GM12874 (cell line): ENCODE results near the gene BRD8.

Experiments used
- TF ChIP-seq, protein P1 (sequence below): IDR thresholded peaks from 2 replicates; pipeline ENCODE4 v1.5.1; 2011; ENCODE audit warnings: low read depth, mild to moderate bottlenecking, control low read depth, low read length, moderate library complexity; ENCODE audit not compliant: insufficient read depth

Gene BRD8

DNA sequence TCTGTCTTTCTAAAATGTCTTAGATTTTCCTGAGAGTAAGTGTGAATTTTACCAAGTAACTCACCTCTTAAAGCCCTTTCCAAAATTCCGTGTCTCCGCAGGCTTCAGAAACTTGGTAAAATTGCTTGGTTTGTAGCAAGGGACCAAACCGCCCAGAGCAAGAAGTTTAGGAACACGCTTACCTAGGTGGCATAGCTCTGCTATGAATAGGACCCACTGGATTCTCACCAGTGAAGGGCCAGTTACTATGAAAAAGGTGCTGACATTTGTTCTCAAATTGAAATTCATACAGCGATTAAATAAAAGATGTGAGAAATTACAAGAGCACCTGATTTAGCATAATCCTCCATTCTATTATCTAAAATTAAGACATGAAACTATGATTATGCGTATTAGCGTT, 45.9 kb downstream of the BRD8 start:
- TF ChIP-seq, protein P1, sequence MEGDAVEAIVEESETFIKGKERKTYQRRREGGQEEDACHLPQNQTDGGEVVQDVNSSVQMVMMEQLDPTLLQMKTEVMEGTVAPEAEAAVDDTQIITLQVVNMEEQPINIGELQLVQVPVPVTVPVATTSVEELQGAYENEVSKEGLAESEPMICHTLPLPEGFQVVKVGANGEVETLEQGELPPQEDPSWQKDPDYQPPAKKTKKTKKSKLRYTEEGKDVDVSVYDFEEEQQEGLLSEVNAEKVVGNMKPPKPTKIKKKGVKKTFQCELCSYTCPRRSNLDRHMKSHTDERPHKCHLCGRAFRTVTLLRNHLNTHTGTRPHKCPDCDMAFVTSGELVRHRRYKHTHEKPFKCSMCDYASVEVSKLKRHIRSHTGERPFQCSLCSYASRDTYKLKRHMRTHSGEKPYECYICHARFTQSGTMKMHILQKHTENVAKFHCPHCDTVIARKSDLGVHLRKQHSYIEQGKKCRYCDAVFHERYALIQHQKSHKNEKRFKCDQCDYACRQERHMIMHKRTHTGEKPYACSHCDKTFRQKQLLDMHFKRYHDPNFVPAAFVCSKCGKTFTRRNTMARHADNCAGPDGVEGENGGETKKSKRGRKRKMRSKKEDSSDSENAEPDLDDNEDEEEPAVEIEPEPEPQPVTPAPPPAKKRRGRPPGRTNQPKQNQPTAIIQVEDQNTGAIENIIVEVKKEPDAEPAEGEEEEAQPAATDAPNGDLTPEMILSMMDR: no peak

DNA sequence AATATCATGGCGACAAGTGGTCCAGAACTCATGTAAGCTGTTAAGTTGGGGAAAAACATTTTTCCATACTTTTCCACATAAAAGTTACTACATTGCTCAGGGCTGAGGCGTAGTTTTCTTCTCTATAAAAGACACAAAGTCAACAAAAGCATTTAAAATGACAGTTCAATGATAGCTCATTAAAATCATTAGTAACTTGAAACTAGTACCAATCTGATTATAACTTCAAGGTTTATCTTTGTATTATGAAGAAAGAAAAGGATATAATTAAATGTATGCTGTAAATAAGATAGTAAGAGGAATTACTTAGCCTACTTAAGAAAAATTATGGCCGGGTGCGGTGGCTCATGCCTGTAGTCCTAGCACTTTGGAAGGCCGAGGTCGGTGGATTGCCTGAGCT, 49.1 kb downstream of the BRD8 start:
- TF ChIP-seq, protein P1: no peak

DNA sequence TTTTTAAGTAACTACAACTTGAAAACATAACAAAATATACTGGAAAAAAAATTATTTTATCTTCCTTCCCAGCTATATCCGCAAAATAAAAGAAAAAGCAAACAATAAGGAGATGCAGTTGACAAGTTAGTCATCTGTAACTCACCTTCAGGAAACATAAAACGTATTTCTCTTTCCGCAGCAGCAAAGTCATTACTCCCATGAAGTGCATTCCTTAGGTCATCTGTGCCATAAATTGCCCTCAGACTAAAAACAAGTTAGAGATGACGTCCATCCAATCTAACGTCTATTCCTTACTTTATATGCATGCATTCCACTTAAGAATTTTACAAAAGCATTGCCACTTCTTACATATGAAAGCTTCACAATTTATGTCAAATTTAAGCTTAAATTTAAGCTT, 50.1 kb downstream of the BRD8 start:
- TF ChIP-seq, protein P1: no peak

DNA sequence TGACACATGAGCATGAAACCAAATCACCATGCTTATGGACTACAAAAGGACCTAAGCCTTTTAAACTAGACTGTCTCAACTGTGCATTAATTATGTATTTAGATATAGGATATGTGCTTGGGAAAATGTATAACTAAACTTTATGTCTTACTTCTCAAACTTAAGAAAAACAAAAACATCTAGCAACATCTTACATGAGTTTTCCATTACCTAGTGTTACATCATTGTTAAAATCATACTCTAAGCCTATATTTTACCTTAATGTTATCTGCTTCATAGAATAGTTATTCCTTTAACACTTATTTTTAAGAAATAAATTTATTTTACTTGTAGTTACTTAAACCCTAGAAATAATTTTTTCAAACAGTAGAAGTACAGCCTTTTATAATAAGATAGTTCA, 63.2 kb downstream of the BRD8 start:
- TF ChIP-seq, protein P1: no peak

DNA sequence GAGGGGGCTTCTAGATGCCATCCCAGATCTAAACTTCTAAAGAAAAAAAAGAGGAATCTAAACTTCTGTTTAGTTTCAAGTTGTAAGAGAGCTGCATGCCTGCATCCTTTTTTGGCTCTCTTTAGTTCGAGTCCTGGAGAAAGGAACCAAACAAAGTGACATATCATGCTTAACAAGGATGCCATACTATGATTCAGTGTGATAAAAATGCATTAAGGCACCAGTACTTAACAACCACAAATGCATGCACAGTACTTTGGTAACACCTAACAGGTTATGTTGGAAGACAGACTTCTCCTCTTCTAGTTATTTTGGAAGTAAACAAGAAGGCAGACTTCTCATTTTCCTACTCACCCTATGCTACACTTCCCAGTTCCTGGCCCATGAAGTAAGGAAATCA, 66.5 kb downstream of the BRD8 start:
- TF ChIP-seq, protein P1: no peak

DNA sequence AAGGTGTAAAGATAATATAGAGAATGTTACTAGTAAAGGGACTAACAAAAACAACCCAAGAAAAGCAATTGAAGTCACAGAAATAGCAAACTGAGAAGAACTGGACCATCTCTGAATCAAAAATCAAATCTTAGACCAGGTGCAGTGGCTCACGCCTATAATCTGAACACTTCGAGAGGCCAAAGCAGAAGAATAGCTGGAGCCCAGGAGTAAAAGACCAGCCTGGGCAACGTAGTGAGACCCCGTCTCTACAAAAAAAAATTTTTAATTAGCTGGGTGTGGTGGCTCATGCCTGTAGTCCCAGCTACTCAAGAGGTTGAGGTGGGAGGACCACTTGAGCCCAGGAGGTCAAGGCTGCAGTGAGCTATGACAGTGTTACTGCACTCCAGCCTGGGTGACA, 67.2 kb downstream of the BRD8 start:
- TF ChIP-seq, protein P1: no peak

DNA sequence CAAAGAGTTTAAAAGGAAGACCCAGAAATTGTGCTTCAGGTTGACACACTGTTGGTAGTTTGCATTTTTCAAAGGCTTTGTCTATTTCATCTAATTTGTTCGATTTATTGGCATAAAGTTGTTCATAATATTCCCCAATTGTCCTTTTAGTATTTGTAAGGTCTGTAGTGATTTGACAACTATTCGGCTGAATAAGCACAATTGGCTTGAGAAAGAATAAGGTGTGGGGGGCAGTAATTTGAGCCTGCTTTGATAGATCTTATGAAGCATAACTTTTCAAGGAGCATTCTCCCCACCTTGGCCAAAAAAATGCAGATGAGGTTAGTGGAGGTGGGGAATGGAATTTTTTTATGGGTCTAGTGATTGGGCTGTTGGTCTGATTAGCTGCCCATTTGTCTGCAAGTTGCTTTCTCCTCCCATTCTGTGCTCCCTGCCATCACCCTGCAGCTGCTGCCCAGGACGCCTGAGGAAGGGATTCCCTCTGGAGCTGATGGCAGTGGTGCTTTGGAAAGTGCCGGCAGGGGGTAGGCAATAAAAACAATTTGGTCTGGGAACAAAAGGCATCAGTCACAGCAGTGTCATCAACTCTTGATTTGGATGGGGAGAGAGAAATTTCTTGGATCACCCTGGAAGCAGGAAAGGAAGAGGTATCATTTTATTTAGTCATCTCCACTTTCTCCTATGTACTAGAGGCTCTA, 68.0 kb downstream of the BRD8 start:
- TF ChIP-seq, protein P1: no peak
